GM21447 (cell line): ENCODE measurements around the gene TMEM233.
"Not testable (repeated sequence)": the region's sequence is repeated elsewhere in the genome, so short reads cannot be mapped to it uniquely, and the experiment has no call there.

Experiments used
- ATAC-seq: cut with Tn5 transposase; IDR thresholded peaks from one replicate; pipeline ENCODE4 v1.9.1; 2021; ENCODE audit not compliant: unreplicated experiment

Gene TMEM233

DNA sequence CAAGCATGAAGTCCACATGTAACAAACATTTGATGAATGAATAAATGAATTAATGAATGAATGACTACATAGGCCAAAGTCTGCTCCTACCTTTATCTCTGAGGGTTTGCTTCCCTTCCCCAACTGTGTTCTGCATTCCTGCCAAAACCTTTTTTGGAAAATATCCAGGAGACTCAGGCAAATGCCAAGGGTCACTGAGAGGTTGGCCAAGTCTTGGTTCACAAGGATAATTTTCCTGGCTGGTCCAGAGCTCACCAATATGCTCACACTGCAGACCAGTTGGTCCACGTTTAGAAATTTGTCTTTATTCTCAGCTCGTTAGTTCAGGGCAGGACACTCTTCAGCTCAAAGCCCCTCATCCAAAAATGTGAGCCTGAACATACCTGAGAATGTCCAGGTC lies 10.2 kb downstream of the TMEM233 start:
- no peak for ATAC-seq

DNA sequence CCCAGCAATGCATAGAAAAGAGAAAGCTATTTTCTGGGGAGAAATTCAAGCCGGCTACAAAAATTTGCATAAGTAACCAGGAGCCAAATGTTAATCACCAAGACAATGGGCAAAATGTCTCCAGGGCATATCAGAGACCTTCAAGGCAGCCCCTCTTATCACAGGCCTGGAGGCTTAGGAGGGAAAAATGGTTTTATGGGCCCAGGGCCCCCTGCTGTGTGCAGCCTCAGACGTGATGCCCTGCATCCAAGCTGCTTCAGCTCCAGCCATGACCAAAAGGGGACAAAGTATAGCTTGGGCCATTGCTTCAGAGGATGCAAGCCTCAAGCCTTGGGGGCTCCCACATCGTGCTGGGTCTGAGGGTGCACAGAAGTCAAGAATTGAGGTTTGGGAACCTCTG lies 15.8 kb downstream of the TMEM233 start:
- ATAC-seq, result no peak

DNA sequence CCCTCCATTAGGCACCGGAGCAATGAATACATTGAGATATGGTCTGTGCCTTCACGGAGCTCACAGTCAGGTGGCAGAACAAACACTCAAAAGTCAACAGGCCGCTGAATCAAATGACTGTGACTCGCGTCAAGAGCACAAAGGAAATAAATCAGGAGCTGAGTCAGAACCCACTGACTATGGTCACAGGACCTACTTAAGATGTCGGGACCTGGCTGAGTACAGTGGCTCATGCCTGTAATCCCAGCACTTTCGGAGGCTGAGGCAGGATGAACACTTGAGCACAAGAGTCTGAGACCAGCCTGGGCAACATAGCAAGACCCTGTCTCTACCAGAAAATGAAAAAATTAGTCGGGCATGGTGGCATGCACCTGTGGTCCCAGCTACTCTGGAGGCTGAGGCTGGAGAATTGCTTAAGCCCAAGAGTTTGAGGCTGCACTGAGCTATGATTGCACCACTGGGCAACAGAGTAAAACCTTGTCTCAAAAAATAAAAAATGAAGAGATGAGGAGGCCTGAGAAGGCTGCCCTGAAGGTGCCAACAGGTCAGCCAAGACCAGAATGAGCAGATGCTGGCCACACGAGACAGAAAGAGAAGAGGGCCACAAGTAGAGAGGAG lies 19.9 kb downstream of the TMEM233 start:
- ATAC-seq, result no peak

DNA sequence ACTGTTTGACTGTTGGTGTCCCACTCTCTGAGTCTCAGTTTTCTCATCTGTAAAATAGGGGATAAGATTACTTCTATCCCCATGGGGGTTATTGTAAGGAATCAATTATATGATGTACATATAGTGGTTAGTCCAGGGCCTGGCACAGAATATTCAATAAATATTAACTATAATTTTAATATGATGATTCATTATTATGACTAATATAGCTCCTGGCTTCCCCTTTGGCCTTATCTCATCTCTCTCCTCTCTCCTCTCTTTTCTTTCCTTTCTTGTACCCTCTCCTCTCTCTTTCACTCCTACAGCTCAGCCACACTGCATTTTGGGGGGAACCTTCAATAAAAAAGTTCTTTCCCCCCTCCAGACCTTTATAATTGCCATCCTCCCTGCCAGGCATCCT lies 21.1 kb downstream of the TMEM233 start:
- ATAC-seq, result no peak

- no peak for ATAC-seq
These were observed 22.2 kb downstream of the TMEM233 start for GRCh38 chr12:119615518-119616475.

DNA sequence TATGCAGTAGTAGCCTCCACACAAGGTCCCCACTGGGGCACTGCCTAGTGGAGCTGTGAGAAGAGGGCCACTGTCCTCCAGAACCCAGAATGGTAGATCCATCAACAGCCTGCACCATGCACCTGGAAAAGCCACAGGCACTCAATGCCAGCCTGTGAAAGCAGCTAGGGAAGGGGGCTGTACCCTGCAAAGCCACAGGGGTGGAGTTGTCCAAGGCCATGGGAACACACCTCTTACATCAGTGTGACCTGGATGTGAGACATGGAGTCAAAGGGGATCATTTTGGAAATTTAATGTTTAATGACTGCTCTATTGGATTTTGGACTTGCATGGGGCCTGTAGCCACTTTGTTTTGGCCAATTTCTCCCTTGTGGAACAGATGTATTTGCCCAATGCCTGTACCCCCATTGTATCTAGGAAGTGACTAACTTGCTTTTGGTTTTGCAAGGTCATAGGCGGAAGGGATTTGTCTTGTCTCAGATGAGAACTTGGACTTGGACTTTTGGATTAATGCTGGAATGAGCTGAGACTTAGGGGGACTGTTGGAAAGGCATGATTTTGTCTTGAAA lies 24.8 kb downstream of the TMEM233 start:
- not testable (repeated sequence) for ATAC-seq

GRCh38 chr12:119620490-119620889 lies 26.9 kb downstream of the TMEM233 start:
- ATAC-seq, result no peak

- no peak for ATAC-seq
These were observed 28.3 kb downstream of the TMEM233 start for GRCh38 chr12:119621878-119622277.

DNA sequence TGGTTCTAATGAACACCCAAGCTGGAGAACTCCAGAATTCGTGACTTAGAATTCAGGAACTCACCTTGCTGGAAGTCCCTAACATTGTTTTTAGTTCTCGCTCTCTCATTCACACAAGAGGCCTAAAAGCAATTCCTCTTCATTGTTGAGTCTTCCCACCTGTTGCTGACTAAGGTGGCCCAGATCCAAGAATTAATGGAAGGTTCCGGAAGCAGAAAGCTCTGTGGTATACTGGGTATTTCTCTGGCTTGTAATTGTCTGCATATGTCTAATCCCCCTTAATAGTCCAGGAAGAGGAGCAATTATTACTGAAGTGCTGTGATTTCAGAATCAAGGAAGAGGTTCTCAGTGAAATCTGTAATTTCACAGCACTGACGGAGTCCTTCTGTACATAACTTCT lies 31.4 kb downstream of the TMEM233 start:
- no peak for ATAC-seq

DNA sequence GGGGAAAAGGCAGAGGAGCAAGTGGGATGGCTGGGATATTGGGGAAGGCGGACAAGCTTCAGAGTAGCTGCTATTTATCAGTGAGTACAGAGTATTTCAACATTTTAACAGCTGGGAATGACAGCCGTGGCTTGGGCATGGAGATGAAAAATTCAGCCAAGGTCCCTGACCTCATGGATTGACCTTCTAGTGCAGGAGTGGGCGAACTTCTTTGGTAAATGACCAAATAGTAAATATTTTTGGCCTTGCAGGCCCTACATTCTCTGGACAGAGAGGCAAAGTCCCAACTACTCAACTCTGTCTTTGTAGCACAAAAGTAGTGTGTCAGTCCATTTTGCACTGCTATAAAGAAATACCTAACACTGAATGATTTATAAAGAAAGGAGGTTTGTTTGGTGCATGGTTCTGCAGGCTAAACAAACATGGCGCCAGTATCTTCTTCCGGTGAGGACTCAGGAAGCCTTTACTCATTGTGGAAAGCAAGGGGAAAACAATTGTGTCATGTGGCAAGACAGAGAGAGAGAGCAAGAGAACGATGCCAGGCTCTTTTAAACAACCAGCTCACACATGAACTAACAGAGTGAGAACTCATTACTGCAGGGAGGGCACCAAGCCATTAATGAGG lies 33.6 kb downstream of the TMEM233 start:
- no peak for ATAC-seq

DNA sequence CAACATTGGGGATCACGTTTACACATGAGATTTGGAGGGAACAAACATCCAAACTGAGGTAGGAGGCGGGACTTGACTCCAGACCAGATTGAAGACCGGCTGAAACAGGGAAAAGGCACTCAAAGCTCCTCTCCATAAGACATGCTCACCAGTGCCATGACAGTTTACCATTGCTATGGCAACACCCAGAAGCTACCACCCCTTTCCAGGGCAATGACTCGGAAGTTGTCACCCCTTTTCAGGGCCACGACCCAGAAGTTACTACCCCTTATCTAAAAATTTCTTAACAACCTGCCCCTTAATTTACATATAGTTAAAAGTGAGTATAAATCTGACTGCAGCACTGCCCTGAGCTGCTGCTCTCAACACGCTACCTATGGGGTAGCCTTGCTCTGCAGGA lies 34.1 kb downstream of the TMEM233 start:
- no peak for ATAC-seq

DNA sequence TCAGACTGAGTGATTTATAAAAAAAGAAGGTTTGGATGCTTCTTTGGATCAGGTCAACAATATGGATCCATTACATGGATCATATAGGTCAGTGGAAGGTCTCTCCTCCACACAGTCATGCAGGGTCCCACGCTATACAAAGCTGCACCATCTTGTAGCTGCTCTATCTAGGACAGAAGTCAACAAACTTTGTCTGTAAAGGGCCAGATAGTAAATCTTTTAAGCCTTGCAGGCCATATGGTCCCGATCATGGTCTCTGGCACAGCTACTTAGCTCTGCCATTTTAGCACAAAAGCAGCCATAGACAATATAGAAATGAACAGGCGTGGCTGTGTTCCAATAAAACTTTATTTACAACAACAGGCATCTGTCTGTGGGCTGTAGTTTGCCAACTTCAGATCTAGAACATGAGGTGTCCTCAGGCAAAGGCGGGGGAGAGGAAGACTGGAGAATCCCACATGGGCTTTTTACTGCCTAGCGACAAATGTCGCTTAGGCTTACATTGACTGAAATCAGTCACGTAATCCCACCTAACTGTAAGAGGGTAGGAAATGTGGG lies 36.7 kb downstream of the TMEM233 start:
- ATAC-seq, result no peak

GRCh38 chr12:119630962-119631550 lies 37.5 kb downstream of the TMEM233 start:
- ATAC-seq, result no peak

GRCh38 chr12:119631930-119632678 lies 38.5 kb downstream of the TMEM233 start:
- no peak for ATAC-seq

DNA sequence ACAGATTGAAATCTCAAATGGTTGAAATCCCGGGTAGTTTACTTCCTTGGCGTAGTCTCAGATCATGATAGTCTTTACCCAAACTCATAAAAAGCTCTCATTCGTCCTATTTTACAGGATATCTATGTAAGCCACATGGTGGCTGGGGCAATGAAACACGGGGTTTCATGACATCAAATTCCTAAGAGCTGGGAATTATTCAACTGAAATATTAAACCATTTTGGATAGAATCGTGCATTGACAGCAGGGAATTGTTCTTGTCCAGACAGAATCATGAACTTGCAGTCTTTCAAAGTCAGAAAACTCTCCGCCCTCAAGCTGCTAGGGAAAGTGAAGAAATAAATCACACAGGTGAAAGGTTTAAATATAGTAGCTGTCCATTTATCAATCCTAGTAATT lies 41.2 kb downstream of the TMEM233 start:
- no peak for ATAC-seq

DNA sequence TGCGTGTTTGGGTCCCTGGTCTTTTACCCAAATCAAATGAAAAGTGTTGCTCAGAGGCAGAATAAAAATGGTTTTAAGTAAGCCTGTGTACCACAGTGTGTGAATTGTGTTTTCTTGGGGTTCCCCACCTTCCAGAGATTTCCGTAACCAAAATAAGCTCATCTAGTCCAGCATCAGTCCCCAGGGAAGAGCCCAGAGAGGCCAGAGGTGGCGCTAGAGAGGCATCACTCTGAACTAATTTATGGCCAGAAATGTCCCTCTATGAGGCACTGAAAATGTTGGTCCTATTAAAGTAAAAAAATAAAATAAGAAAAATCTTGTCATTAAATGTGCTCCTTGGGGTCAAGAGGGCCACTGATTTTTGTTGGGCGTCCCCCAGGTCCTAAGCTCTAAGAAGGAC lies 49.4 kb downstream of the TMEM233 start:
- no peak for ATAC-seq

GRCh38 chr12:119644930-119645329 lies 51.4 kb downstream of the TMEM233 start:
- no peak for ATAC-seq

DNA sequence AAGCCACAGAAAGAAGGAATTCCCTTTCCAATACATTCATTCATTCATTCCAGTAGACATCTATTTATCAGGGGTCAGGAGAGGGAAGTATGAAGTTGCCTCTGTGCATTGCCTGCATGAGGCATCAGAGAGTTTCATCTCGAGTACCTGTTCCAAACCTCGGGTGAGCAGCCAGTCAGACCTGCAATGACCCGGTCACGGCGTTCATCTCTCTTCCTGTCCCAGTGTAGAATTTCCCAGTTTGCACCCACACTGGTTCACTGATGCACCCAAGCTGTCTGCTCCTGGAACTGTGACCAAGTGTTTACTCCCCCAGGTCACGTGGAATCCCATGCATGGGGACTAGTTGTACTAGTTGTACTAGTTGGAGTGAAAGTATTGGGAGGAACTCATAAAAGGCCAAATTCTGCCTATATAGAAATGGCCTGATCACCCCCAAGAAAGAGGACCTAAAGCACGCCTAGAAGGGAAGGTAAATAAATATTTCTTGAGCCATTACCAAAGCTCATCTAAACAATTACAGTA lies 52.0 kb downstream of the TMEM233 start:
- no peak for ATAC-seq

GRCh38 chr12:119649202-119649808 lies 55.7 kb downstream of the TMEM233 start:
- ATAC-seq, result no peak

DNA sequence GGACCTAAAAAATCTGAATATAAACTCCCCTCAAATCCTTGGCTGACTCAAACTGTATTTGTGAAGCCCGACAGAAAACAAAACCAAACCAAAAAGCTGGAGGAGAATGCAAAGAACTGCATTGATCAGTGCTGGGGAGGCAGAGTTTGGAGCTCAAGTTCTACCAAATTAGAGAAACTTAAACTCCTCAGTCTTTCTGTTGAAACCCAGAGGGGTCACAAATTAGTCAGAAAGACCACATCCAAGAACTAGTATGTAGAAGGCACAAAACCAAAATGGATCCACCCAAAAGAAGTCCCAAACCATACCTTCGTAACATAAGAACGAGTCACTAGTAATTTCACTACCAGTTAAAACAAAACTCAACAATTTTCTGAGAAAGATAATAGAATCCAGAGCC lies 59.1 kb downstream of the TMEM233 start:
- ATAC-seq, result no peak
